Activated CD8-positive, alpha-beta memory T cell treated with anti-CD3 and anti-CD28 coated beads for 36 hours (primary cell): ENCODE measurements around the gene ADAM30. TPM values are rescaled to one million over a fixed set of nuclear protein-coding genes. Genes with fewer than 3 reads are reported as not detected.

Source experiments
- CTCF ChIA-PET: fragments of 350-600 bp; sonication (Branson Sonifier 250); formaldehyde crosslinking; loops from one replicate; lab custom pipeline; 2021; ENCODE audit warnings: antibody characterized with exemption; lab: Charles Lee
- POLR2A ChIA-PET: fragments of 350-600 bp; sonication (Branson Sonifier 250); formaldehyde crosslinking; loops from one replicate; lab custom pipeline; 2021; ENCODE audit warnings: antibody characterized with exemption; lab: Charles Lee
- total RNA-seq, 2 experiments: library from RNA; stranded (reverse); gene quantifications; one replicate each; pipeline ENCODE4 v1.2.3, GENCODE V29; 2021

The ADAM30 gene
- total RNA-seq, 2 experiments from 2014 or later: not detected

GRCh38 chr1:119910618-119911017 lies 14.3 kb upstream of the ADAM30 start:
- ChIA-PET CTCF (no interaction called here), POLR2A (no interaction called here)

GRCh38 chr1:119909890-119910596 lies 13.7 kb upstream of the ADAM30 start:
- POLR2A ChIA-PET: no interaction called here
- CTCF ChIA-PET: no interaction called here

GRCh38 chr1:119908661-119909060 lies 12.3 kb upstream of the ADAM30 start:
- POLR2A ChIA-PET: no interaction called here
- CTCF ChIA-PET: no interaction called here

GRCh38 chr1:119906927-119907652 lies 10.8 kb upstream of the ADAM30 start:
- POLR2A ChIA-PET: no interaction called here
- CTCF ChIA-PET: interaction anchor here (0.7 kb wide), 1 partner anchor 13 kb away, joined by 3 read pairs; no protein-coding TSS in a partner anchor

- ChIA-PET POLR2A (no interaction called here), CTCF (no interaction called here)
Measured at GRCh38 chr1:119903443-119903835, 7.1 kb upstream of the ADAM30 start.

- POLR2A ChIA-PET: no interaction called here
- CTCF ChIA-PET: no interaction called here
Measured at GRCh38 chr1:119902775-119903442, 6.6 kb upstream of the ADAM30 start.

- POLR2A ChIA-PET: no interaction called here
Measured at GRCh38 chr1:119898981-119899720, 2.8 kb upstream of the ADAM30 start.

GRCh38 chr1:119898530-119898929 lies 2.2 kb upstream of the ADAM30 start:
- CTCF ChIA-PET: no interaction called here

More at GRCh38 chr1:119898981-119899720, 2.8 kb upstream of the ADAM30 start:
- CTCF ChIA-PET: no interaction called here

GRCh38 chr1:119895102-119895501 lies 1.2 kb downstream of the ADAM30 start:
- ChIA-PET CTCF (interaction anchor here (1.5 kb wide), 1 partner anchor 9 kb away, joined by 3 read pairs; no protein-coding TSS in a partner anchor), POLR2A (no interaction called here)

More at GRCh38 chr1:119898530-119898929, 2.2 kb upstream of the ADAM30 start:
- POLR2A ChIA-PET: no interaction called here

- ChIA-PET POLR2A (no interaction called here), CTCF (interaction anchor here (0.8 kb wide), 1 partner anchor 13 kb away, joined by 3 read pairs; no protein-coding TSS in a partner anchor)
Measured at GRCh38 chr1:119893827-119894700, 2.3 kb downstream of the ADAM30 start.

GRCh38 chr1:119893238-119893791 lies 3.0 kb downstream of the ADAM30 start:
- CTCF ChIA-PET: no interaction called here

GRCh38 chr1:119891386-119891785 lies 4.9 kb downstream of the ADAM30 start:
- ChIA-PET CTCF (no interaction called here), POLR2A (no interaction called here)

More at GRCh38 chr1:119893238-119893791, 3.0 kb downstream of the ADAM30 start:
- POLR2A ChIA-PET: no interaction called here

- ChIA-PET POLR2A (no interaction called here), CTCF (no interaction called here)
Measured at GRCh38 chr1:119888476-119888875, 7.8 kb downstream of the ADAM30 start.

GRCh38 chr1:119887427-119887826 lies 8.9 kb downstream of the ADAM30 start:
- ChIA-PET CTCF (no interaction called here), POLR2A (no interaction called here)

- ChIA-PET CTCF (interaction anchor here (0.6 to 1.0 kb wide), 4 partner anchors 10 to 64 kb away, joined by 3 to 5 read pairs (median 3); partner anchors contain the start of gene ADAM30), POLR2A (no interaction called here)
Measured at GRCh38 chr1:119885903-119886783, 10.2 kb downstream of the ADAM30 start.

- ChIA-PET POLR2A (no interaction called here), CTCF (no interaction called here)
Measured at GRCh38 chr1:119884711-119885110, 11.6 kb downstream of the ADAM30 start.

- ChIA-PET POLR2A (no interaction called here), CTCF (no interaction called here)
Measured at GRCh38 chr1:119883826-119884225, 12.5 kb downstream of the ADAM30 start.
